ENCODE measurements around the gene OGDH. TPM values are rescaled to one million over a fixed set of nuclear protein-coding genes. Genes with fewer than 3 reads are reported as not detected.
"Not testable (repeated sequence)": the region's sequence is repeated elsewhere in the genome, so short reads cannot be mapped to it uniquely, and the experiment has no call there.

OGDH gene
- total RNA-seq, 1 experiment from 2014 or later, result 81.6 TPM

- no peak for DNase-seq (ENCODE audit: low spot score)
Measured at GRCh38 chr7:44705434-44705833, 99.0 kb downstream of the OGDH start.

GRCh38 chr7:44706788-44707557 lies 100.5 kb downstream of the OGDH start:
- no peak for DNase-seq (ENCODE audit: low spot score)

- DNase-seq (ENCODE audit: low spot score), result no peak
Measured at GRCh38 chr7:44707558-44708230, 101.3 kb downstream of the OGDH start.

GRCh38 chr7:44709011-44709915 lies 102.8 kb downstream of the OGDH start:
- no peak for DNase-seq (ENCODE audit: low spot score)

GRCh38 chr7:44709945-44710596 lies 103.6 kb downstream of the OGDH start:
- no peak for DNase-seq (ENCODE audit: low spot score)

- no peak for DNase-seq (ENCODE audit: low spot score)
Measured at GRCh38 chr7:44711528-44711927, 105.1 kb downstream of the OGDH start.

DNA sequence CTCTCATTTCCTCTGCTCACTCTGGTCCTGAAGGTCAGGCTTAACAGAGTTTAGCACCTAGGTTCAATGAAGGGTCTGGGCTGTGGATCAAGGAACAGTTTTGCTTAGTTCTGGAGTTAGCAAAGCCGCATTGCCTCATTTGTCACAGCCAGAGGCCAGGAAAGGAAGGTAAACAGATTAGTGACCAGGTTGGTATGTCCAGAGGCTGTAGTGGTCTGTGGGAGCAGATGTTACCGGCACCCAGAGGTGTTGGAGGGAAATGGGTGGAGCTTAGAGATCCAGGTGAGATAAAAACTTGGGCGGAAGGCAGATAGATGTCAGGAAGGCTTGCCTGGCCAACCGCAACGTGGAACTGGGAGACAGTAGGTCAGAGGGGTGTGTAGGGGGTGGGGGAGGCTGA lies 105.6 kb downstream of the OGDH start:
- peak; percentile 86 for DNase-seq (ENCODE audit: low spot score)

DNA sequence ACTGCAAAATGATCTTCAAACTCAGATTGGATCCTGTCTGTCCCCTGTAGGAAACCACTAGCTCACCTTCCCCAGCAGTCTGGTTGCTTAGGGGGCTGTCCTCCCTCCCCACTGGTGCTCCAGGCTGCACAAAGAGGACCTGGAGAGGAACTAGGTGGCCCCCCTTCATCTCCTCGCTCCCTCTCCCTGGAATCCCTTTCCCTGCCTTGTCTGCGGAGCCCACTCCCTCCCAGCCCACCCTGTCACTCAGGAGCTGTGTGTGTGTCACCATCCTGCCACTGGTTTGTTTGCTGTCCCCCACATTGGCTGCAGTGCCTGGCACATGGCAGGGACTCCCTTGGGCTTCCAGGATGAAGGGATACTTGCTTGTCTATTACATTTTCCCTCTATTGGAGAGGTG lies 106.7 kb downstream of the OGDH start:
- DNase-seq (ENCODE audit: low spot score), result no peak

- no peak for DNase-seq (ENCODE audit: low spot score)
Measured at GRCh38 chr7:44713680-44714335, 107.4 kb downstream of the OGDH start.

DNA sequence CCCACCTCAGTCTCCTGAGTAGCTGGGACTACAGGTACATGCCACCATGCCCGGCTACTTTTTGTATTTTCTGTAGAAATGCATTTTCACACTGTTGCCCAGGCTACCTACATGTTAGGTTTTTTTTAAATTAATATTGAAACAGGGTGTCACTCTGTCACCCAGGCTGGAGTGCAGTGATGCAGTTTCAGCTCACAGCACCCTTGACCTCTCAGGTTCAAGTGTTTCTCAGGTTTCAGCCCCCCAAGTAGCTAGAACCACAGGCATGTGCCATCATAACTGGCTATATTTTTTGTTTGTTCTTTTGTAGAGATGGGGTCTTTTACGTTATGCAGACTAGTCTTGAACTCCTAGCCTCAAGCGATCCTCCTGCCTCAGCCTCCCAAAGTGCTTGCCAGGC lies 109.8 kb downstream of the OGDH start:
- DNase-seq (ENCODE audit: low spot score), result no peak

DNA sequence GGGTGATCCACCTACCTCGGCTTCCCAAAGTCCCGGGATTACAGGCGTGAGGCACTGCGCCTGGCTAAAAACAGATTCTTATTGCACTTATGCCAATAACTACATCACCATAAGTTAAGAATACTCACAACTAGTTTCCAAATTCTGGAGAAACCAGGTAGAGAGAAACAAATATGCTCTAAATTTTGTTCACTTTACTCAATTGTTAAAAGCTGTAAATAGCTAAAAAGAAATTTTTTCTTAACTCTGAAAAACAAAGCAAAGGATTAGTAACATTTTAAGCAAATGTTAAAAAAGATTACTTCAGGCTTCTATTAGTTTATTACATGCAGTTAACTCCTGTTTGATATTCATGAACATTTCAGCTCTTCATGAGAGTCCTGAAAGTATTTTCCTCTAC lies 113.9 kb downstream of the OGDH start:
- DNase-seq (ENCODE audit: low spot score), result no peak

- no peak for DNase-seq (ENCODE audit: low spot score)
Measured at GRCh38 chr7:44724276-44724675, 117.8 kb downstream of the OGDH start.

DNA sequence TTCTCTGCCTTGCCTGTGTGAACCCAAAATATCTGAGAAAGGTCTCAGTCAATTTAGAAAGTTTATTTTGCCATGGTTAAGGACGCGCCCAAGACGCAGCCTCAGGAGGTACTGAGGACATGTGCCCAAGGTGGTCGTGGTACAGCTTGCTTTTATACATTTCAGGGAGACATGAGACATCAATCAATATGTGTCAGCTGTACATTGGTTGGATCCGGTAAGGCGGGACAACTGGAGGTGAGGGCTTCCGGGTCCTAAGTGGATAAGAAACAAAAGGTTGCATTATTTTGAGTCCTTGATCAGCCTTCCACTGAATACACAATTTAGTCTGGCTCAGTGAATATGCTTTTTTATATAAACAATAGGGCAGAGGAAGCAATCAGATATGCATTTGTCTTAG lies 119.8 kb downstream of the OGDH start:
- not testable (repeated sequence) for DNase-seq (ENCODE audit: low spot score)

DNA sequence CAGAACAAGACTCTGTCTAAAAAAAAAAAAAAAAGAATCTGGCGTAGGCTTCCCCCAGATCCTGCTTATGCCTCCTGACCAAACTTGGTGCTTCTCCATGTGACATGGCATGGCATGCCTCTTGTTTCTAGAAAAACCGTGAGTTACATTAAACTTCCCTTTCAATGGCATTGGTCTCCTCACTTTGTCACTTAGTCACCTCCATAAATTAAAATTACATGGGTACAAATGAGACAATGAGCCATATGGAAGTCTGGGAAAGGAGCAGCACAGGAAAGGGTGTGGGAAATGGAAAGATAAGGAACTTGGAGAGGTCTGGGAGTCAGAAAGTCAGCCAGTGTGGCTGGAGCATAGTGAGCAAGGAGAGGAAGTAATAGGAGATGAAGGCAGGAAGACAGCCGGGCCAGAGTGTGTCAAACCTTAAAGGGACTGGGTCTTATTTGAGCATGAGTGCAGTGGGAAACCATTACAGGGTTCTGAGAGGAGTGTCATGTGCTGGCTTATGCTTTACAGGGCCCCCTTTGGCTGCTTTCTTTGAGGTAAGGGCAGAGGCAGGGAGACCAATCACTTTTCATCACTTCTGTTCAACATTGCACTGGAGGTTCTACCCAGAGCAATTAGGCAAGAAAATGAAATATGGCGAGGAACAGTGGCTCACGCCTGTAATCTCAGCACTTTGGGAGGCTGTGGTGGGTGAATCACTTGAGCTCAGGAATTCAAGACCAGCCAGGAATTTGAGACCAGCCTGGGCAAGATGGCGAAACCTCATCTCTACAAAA lies 120.9 kb downstream of the OGDH start:
- DNase-seq (ENCODE audit: low spot score), result no peak

DNA sequence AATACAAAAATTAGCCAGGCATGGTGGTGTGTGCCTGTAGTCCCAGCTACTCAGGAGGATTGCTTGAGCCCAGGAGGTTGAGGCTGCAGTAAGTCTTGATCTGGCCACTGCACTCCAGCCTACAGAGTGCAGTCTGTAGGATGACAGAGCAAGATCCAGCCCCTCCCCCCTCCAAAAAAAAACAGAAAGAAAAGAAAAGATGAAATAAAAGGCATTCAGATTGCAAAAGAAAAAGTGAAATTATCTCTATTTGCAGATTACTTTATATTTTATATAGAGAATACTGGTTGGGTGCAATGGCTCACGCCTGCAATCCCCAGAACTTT lies 121.5 kb downstream of the OGDH start:
- no peak for DNase-seq (ENCODE audit: low spot score)

- no peak for DNase-seq (ENCODE audit: low spot score)
Measured at GRCh38 chr7:44729949-44730590, 123.6 kb downstream of the OGDH start.

GRCh38 chr7:44732971-44733370 lies 126.5 kb downstream of the OGDH start:
- not testable (repeated sequence) for DNase-seq (ENCODE audit: low spot score)

GRCh38 chr7:44733708-44734481 lies 127.5 kb downstream of the OGDH start:
- peak; percentile 36 for DNase-seq (ENCODE audit: low spot score)
